Keratinocyte (primary cell): Measurements from ENCODE around the gene RAMP1. TPM values are rescaled to one million over a fixed set of nuclear protein-coding genes. Genes with fewer than 3 reads are reported as not detected.

Source experiments
- DNase-seq: peaks from one replicate; pipeline ENCODE4 v3.0.0-alpha.2; 2011; ENCODE audit warnings: low read depth, missing footprints, low spot score
- FAIRE-seq: peaks from 2 replicates; lab custom pipeline; 2011; peaks lifted over from hg19 to GRCh38; lab: Jason Lieb, UNC
- H2AFZ ChIP-seq: 2 replicates; pipeline ENCODE4 v1.6.0; 2012; ENCODE audit warnings: low read length, control low read depth, inconsistent platforms; ENCODE audit not compliant: control insufficient read depth
- H3K27ac ChIP-seq: 2 replicates; pipeline ENCODE4 v1.5.1; 2011; ENCODE audit warnings: low read length; ENCODE audit not compliant: control insufficient read depth, insufficient read depth
- H3K27me3 ChIP-seq: 3 replicates; pipeline ENCODE4 v1.6.0; 2011; ENCODE audit warnings: low read length; ENCODE audit not compliant: control insufficient read depth, insufficient read depth; ENCODE audit errors: extremely low read depth
- H3K36me3 ChIP-seq, 2 experiments: 2 replicates in 1 of 2; 3 replicates in 1 of 2; pipeline ENCODE4 v1.5.1; 2011; ENCODE audit warnings: low read length in 2 of 2, mild to moderate bottlenecking in 1 of 2; ENCODE audit not compliant: control insufficient read depth in 2 of 2, insufficient read depth in 2 of 2; ENCODE audit errors: extremely low read depth in 1 of 2
- H3K4me1 ChIP-seq: 3 replicates; pipeline ENCODE4 v1.5.1; 2011; ENCODE audit warnings: low read length; ENCODE audit not compliant: control insufficient read depth, insufficient read depth; ENCODE audit errors: extremely low read depth
- H3K4me2 ChIP-seq: 3 replicates; pipeline ENCODE4 v1.6.0; 2011; ENCODE audit warnings: low read depth, low read length; ENCODE audit not compliant: control insufficient read depth, insufficient read depth; ENCODE audit errors: extremely low read depth
- H3K4me3 ChIP-seq, 3 experiments: fragments of 200-600 bp in 1 of 3; sonication (generic) in 1 of 3; 2 replicates in 2 of 3; 3 replicates in 1 of 3; pipeline ENCODE4 v1.5.1; 2011 to 2016; ENCODE audit warnings: low read length in 3 of 3, mild to moderate bottlenecking in 3 of 3, control low read depth in 2 of 3, inconsistent platforms in 1 of 3, low read depth in 1 of 3, mixed read lengths in 1 of 3, mixed run types in 1 of 3, moderate library complexity in 1 of 3; ENCODE audit not compliant: control insufficient read depth in 2 of 3, insufficient read depth in 2 of 3; ENCODE audit errors: extremely low read depth in 1 of 3
- H3K79me2 ChIP-seq: 2 replicates; pipeline ENCODE4 v1.6.0; 2012; ENCODE audit warnings: low read length; ENCODE audit not compliant: control insufficient read depth, insufficient read depth
- H3K9ac ChIP-seq: 3 replicates; pipeline ENCODE4 v1.6.0; 2011; ENCODE audit warnings: low read length; ENCODE audit not compliant: control insufficient read depth, insufficient read depth; ENCODE audit errors: extremely low read depth
- H3K9me1 ChIP-seq: 3 replicates; pipeline ENCODE4 v1.6.0; 2011; ENCODE audit warnings: low read length; ENCODE audit not compliant: control insufficient read depth, insufficient read depth; ENCODE audit errors: extremely low read depth
- H3K9me3 ChIP-seq: 2 replicates; pipeline ENCODE4 v1.5.1; 2012; ENCODE audit warnings: low read depth, low read length; ENCODE audit not compliant: control insufficient read depth
- H4K20me1 ChIP-seq: 3 replicates; pipeline ENCODE4 v1.6.0; 2011; ENCODE audit warnings: low read length; ENCODE audit not compliant: control insufficient read depth, insufficient read depth; ENCODE audit errors: extremely low read depth
- EZH2 ChIP-seq: IDR thresholded peaks from one replicate; pipeline ENCODE4 v1.6.1; 2012; ENCODE audit warnings: inconsistent platforms, mild to moderate bottlenecking, low read length, moderate library complexity
- dilution Hi-C: fragments of 300-500 bp; cut with MboI; formaldehyde crosslinking; loops from one replicate; pipeline ENCODE4 v1.7.0; 2020; ENCODE audit warnings: low sequenced_read_pairs; ENCODE audit not compliant: extremely low pct_ligation_motif_present
- polyA plus RNA-seq, 5 experiments: library from polyadenylated mRNA; depleted of rRNA in 3 of 5; stranded (reverse) in 3 of 5; stranded (forward) in 1 of 5; unstranded in 1 of 5; fragments of >200 nt; gene quantifications; 1 replicate in 1 of 5; 2 replicates in 3 of 5; 3 replicates in 1 of 5; pipeline versions ENCODE4 v1.2.1 to v1.2.3, GENCODE V29; 2011 to 2012; ENCODE audit warnings: missing spikeins in 2 of 5, low read depth in 1 of 5, low replicate concordance in 1 of 5
- TF ChIP-seq, protein P1 (sequence below), 3 experiments: IDR thresholded peaks in 1 of 3; conservative IDR thresholded peaks in 1 of 3; optimal IDR thresholded peaks in 1 of 3; 2 replicates in 2 of 3; 3 replicates in 1 of 3; pipeline versions ENCODE3 to v1.5.1; 2011; ENCODE audit warnings: low read length in 3 of 3, mild to moderate bottlenecking in 3 of 3, moderate library complexity in 2 of 3, control low read depth in 1 of 3, inconsistent platforms in 1 of 3; ENCODE audit not compliant: insufficient read depth in 2 of 3; ENCODE audit errors: extremely low read depth in 1 of 3

The RAMP1 gene
- polyA plus RNA-seq, 1 donor (not counting 4 experiments of a cell fraction or from before 2014, with no cell fraction given), result 0.69 TPM

DNA sequence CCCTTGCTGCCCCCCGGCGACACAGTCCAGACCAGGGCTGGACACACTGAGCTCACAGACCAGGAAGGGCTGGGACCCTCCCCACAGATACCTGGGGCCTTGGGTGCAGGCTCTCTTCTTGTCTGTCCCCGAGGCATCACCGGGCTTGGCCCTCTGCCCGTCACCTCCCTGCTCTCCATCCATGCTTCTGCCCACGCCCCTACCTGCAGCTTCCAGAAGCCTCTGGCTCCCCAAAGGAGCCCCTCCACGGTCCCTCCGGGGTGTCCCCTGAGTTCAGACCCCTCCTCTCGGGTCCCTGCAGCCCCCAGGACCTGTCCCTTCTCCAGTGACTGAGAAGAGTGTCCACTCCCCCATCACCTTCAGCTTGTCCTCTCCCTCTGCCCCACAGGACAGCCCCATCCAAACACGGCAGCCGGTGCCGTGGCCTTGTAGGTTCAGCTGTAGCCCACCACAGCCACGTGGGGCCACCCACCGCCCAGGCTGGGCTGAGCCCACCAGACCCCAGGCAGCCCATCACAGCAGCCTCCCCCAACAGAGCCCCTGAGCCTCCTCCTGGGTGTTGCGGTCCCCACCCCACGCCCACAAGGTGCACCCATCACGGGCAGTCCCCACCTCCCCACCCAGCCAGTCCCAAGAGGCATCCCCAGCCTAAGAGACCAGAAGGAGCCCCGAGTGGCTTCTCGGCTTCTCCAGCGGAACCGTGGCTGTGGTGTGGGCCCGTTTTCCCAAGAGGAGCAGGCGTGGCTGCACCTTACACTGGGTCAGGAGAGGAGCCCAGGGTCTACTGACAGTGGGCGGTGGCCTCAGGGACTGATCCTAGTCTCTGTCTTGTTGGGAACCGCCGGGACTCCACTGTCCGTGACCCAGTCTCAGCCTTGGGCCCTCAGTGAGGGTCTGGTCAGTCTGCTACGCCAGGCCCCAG is 53.1 kb downstream of the RAMP1 start:
- Histone ChIP-seq H3K4me3 (no peak overlapping the region), H3K9me1 (no peaks in the 10 kb centered on the region), H3K36me3 (no peaks in the 10 kb centered on the region), H3K27ac (no peak overlapping the region), H3K79me2 (no peaks in the 10 kb centered on the region), H3K4me1 (no peaks in the 10 kb centered on the region), H3K9ac (no peak overlapping the region), H2AFZ (no peak overlapping the region), H3K27me3 (no peaks in the 10 kb centered on the region), H3K4me2 (no peak overlapping the region), H3K9me3 (peaks cover 2% of the 10 kb centered on the region), H4K20me1 (no peaks in the 10 kb centered on the region)
- TF ChIP-seq, protein P1, sequence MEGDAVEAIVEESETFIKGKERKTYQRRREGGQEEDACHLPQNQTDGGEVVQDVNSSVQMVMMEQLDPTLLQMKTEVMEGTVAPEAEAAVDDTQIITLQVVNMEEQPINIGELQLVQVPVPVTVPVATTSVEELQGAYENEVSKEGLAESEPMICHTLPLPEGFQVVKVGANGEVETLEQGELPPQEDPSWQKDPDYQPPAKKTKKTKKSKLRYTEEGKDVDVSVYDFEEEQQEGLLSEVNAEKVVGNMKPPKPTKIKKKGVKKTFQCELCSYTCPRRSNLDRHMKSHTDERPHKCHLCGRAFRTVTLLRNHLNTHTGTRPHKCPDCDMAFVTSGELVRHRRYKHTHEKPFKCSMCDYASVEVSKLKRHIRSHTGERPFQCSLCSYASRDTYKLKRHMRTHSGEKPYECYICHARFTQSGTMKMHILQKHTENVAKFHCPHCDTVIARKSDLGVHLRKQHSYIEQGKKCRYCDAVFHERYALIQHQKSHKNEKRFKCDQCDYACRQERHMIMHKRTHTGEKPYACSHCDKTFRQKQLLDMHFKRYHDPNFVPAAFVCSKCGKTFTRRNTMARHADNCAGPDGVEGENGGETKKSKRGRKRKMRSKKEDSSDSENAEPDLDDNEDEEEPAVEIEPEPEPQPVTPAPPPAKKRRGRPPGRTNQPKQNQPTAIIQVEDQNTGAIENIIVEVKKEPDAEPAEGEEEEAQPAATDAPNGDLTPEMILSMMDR (optimal IDR thresholded peaks at IDR 0.05 in 1 of 3, IDR thresholded peaks at IDR 0.05 in 1 of 3, conservative IDR thresholded peaks at IDR 0.05 in 1 of 3; ENCODE audit: extremely low read depth in 1 of 3, insufficient read depth in 2 of 3, low read length in 3 of 3), result no peak
- no peak for TF ChIP-seq EZH2
- DNase-seq (no peak), FAIRE-seq (no peak)
- dilution Hi-C loops, result no loop called here

- Histone ChIP-seq H3K4me1 (no peaks in the 10 kb centered on the region), H3K36me3 (no peaks in the 10 kb centered on the region), H2AFZ (no peak overlapping the region), H3K4me2 (no peak overlapping the region), H3K27me3 (no peaks in the 10 kb centered on the region), H4K20me1 (no peaks in the 10 kb centered on the region), H3K9ac (no peak overlapping the region), H3K79me2 (no peaks in the 10 kb centered on the region), H3K9me3 (no peaks in the 10 kb centered on the region), H3K9me1 (no peaks in the 10 kb centered on the region), H3K27ac (no peak overlapping the region), H3K4me3 (no peak overlapping the region)
- FAIRE-seq, result no peak
- dilution Hi-C loops, result no loop called here
- no peak for TF ChIP-seq EZH2
- TF ChIP-seq, protein P1 (optimal IDR thresholded peaks at IDR 0.05 in 1 of 3, IDR thresholded peaks at IDR 0.05 in 1 of 3, conservative IDR thresholded peaks at IDR 0.05 in 1 of 3; ENCODE audit: extremely low read depth in 1 of 3, insufficient read depth in 2 of 3, low read length in 3 of 3), result no peak
- no peak for DNase-seq
Measured at GRCh38 chr2:237913193-237913917, 53.9 kb downstream of the RAMP1 start.
